Measurements from ENCODE around the gene PIANP.
A peak's percentile ranks its signal among the peaks of the same experiment; 100 is the strongest.

Gene PIANP

DNA sequence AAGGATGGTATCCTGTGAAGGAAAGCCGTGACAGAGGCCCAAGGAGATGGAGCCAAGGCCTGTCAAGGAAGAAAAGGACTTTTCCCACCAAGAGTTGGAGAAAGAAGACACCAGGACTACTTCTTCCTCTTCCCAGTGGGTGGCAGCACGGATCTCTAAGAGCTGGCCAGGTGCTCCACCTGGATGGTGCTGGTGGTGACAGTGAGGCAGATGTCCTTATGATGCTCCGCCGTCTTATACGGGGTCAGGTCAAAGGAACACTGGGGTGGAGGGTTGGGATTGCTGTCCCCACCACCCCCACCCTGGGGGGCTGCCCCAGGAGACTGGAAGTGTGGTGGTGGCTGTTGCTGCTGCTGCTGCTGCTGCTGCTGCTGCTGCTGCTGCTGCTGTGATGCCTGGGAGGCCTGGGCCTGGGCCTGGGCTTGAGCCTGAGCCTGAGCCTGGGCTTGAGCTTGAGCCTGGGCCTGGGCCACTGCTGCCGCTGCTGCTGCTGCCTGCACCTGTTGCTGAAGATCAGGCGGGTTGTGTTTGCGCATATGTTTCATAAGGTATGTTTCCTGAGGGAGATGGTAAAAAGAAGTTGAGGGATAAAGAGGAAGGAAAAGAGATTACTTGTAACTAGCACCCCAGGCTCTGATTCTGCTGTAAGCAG, 32.9 kb downstream of the PIANP start:
- DNase-seq (ENCODE audit: extremely low read depth, low read depth), result no peak
- H3K4me3 ChIP-seq (replicated peaks; ENCODE audit: low read depth, low read length), result no peak overlapping the region
- TF ChIP-seq CTCF (IDR thresholded peaks at IDR 0.05; ENCODE audit: low read depth, low read length, missing control alignments), result no peak

GRCh38 chr12:6666211-6666610, 34.4 kb downstream of the PIANP start:
- no peak overlapping the region for H3K4me3 ChIP-seq (replicated peaks; ENCODE audit: low read depth, low read length)
- no peak for TF ChIP-seq CTCF (IDR thresholded peaks at IDR 0.05; ENCODE audit: low read depth, low read length, missing control alignments)
- DNase-seq (ENCODE audit: extremely low read depth, low read depth), result no peak

DNA sequence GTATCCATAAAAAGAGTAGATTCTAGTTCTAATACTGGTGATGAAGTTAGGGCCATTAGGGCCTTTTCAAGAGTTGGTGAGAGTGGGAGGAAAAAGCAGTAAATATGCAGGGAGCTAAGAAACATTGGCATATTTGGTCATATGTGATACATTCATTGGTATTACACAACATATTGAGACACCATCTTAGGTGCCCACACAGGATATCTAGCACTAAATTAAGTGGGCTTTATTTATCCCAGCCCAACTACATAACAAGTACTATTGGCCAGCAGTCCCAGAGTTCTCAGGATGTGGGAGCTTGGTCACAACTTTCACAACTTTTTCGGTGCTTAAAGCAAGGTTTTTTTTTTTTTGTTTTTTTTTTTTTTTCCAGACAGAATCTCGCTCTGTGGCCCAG, 35.7 kb downstream of the PIANP start:
- H3K4me3 ChIP-seq (replicated peaks; ENCODE audit: low read depth, low read length), result no peak overlapping the region
- no peak for DNase-seq (ENCODE audit: extremely low read depth, low read depth)
- no peak for TF ChIP-seq CTCF (IDR thresholded peaks at IDR 0.05; ENCODE audit: low read depth, low read length, missing control alignments)

GRCh38 chr12:6662906-6663742, 37.5 kb downstream of the PIANP start, which contains the start of gene ING4:
Gene ING4 (minus strand): TSS chr12:6663119. CDS start chr12:6663101, 18 bp downstream.
- peak; percentile 99 for DNase-seq (ENCODE audit: extremely low read depth, low read depth)
- TF ChIP-seq CTCF (IDR thresholded peaks at IDR 0.05; ENCODE audit: low read depth, low read length, missing control alignments), result no peak
- H3K4me3 ChIP-seq (replicated peaks; ENCODE audit: low read depth, low read length), result peak within 1 kb of the TSS; percentile 88

- peak overlapping the region; percentile 88 for H3K4me3 ChIP-seq (replicated peaks; ENCODE audit: low read depth, low read length)
- TF ChIP-seq CTCF (IDR thresholded peaks at IDR 0.05; ENCODE audit: low read depth, low read length, missing control alignments), result no peak
- DNase-seq (ENCODE audit: extremely low read depth, low read depth), result no peak
Observed at GRCh38 chr12:6662602-6662905, 38.1 kb downstream of the PIANP start.

DNA sequence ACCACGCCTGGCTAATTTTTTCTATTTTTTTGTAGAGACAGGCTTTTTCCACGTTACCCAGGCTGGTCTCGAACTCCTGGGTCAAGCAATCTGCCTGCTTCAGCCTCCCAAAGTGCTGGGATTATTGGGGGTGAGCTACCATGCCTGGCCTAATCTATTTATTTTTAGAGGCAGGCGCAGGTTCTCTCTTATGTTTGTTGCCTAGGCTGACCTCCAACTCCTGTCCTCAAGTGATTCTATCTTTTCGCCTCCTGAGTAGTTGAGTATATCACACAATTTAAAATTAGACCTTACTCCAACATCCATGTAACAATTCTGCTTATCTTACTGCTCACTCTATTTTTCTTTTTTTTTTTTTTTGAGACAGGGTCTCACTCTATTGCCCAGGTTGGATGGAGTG, 46.6 kb downstream of the PIANP start:
- TF ChIP-seq CTCF (IDR thresholded peaks at IDR 0.05; ENCODE audit: low read depth, low read length, missing control alignments), result no peak
- H3K4me3 ChIP-seq (replicated peaks; ENCODE audit: low read depth, low read length), result no peak overlapping the region
- DNase-seq (ENCODE audit: extremely low read depth, low read depth), result no peak

All from HFF-Myc (cell line).